HepG2 (cell line): ENCODE data around the gene FSTL1. TPM values are rescaled to one million over a fixed set of nuclear protein-coding genes. Genes with fewer than 3 reads are reported as not detected.

Experiments used
- ATAC-seq: fragments of 200-7000 bp; cut with Tn5 transposase; 3 replicates; pipeline ENCODE4 v1.9.1; 2020; ENCODE audit warnings: mild to moderate bottlenecking, moderate library complexity
- BruUV-seq: library from RNA; stranded (reverse); fragments of 400-500 nt; replicated peaks from 2 replicates; lab custom pipeline; 2021; lab: Mats Ljungman, UMichigan
- CTCF ChIA-PET: fragments of 300-600 bp; formaldehyde crosslinking; extraction: SDS; loops from one replicate; lab custom pipeline; 2021; ENCODE audit warnings: low total read pairs, inconsistent platforms, low intra/inter-chr PET ratio; lab: Yijun Ruan, JAX
- POLR2A ChIA-PET: fragments of 350-600 bp; sonication (Branson Sonifier 250); formaldehyde crosslinking; loops from one replicate; lab custom pipeline; 2020; ENCODE audit warnings: antibody characterized with exemption, inconsistent platforms; lab: Yijun Ruan, JAX
- DNase-seq: peaks from one replicate; pipeline ENCODE4 v3.0.0-alpha.2; 2015; ENCODE audit warnings: low spot score
- FAIRE-seq: peaks from 3 replicates; lab custom pipeline; 2011; peaks lifted over from hg19 to GRCh38; lab: Jason Lieb, UNC
- H2AFZ ChIP-seq: one replicate; pipeline ENCODE4 v1.6.1; 2011; ENCODE audit warnings: low read length, inconsistent platforms
- H3K27ac ChIP-seq: fragments of 300-600 bp; 3 replicates; pipeline ENCODE4 v1.8.0; 2011; ENCODE audit warnings: mixed run types, mild to moderate bottlenecking, mixed read lengths, low read length, inconsistent platforms; ENCODE audit not compliant: insufficient read depth; ENCODE audit errors: extremely low read length
- H3K27me3 ChIP-seq, 2 experiments: fragments of 200-600 bp in 1 of 2; 2 replicates in 1 of 2; 3 replicates in 1 of 2; pipeline versions ENCODE4 v1.6.0 to v1.8.0; 2011; ENCODE audit warnings: low read length in 2 of 2, mild to moderate bottlenecking in 2 of 2, moderate library complexity in 2 of 2, inconsistent platforms in 1 of 2; ENCODE audit not compliant: insufficient read depth in 2 of 2, control insufficient read depth in 1 of 2
- H3K36me3 ChIP-seq, 2 experiments: fragments of 200-600 bp in 1 of 2; replicated peaks in 1 of 2; 2 replicates in 1 of 2; 3 replicates in 1 of 2; pipeline versions ENCODE4 v1.5.1 to v1.8.0; 2011; ENCODE audit warnings: low read length in 2 of 2, inconsistent platforms in 1 of 2; ENCODE audit not compliant: insufficient read depth in 2 of 2, control insufficient read depth in 1 of 2
- H3K4me1 ChIP-seq: 2 replicates; pipeline ENCODE4 v1.5.1; 2012; ENCODE audit warnings: low read length, inconsistent platforms; ENCODE audit not compliant: insufficient read depth
- H3K4me2 ChIP-seq: 2 replicates; pipeline ENCODE4 v1.6.0; 2011; ENCODE audit warnings: low read depth, low read length, inconsistent platforms
- H3K4me3 ChIP-seq, 3 experiments: fragments of 200-600 bp in 1 of 3; sonication (generic), shearing (Covaris generic) in 1 of 3; replicated peaks in 1 of 3; 2 replicates each; pipeline ENCODE4 v1.5.1; 2011 to 2016; ENCODE audit warnings: low read length in 3 of 3, inconsistent platforms in 2 of 3, low read depth in 2 of 3, mild to moderate bottlenecking in 2 of 3, control low read depth in 1 of 3, mixed read lengths in 1 of 3; ENCODE audit not compliant: insufficient read depth in 1 of 3
- H3K79me2 ChIP-seq: one replicate; pipeline ENCODE4 v1.6.1; 2011; ENCODE audit warnings: low read length, inconsistent platforms; ENCODE audit not compliant: insufficient read depth
- H3K9ac ChIP-seq: 2 replicates; pipeline ENCODE4 v1.6.0; 2011; ENCODE audit warnings: mild to moderate bottlenecking, low read depth, low read length, inconsistent platforms; ENCODE audit not compliant: insufficient read depth
- H3K9me3 ChIP-seq: 2 replicates; pipeline ENCODE4 v1.5.1; 2012; ENCODE audit warnings: mild to moderate bottlenecking, low read length
- H4K20me1 ChIP-seq: 2 replicates; pipeline ENCODE4 v1.6.0; 2011; ENCODE audit warnings: inconsistent platforms, mild to moderate bottlenecking, low read length, moderate library complexity; ENCODE audit not compliant: insufficient read depth
- HNF4A ChIP-seq: sonication (generic); formaldehyde crosslinking; IDR thresholded peaks from 2 replicates; pipeline ENCODE4 v1.4.0; 2020; ENCODE audit warnings: missing genetic modification reagents
- PCBP1 ChIP-seq: fragments of 200-400 bp; formaldehyde crosslinking; IDR thresholded peaks from 2 replicates; pipeline ENCODE4 v1.6.1; 2017; ENCODE audit warnings: mild to moderate bottlenecking, low read depth, low read length, borderline replicate concordance
- SRSF4 ChIP-seq: fragments of 200-400 bp; formaldehyde crosslinking; IDR thresholded peaks from one replicate; pipeline ENCODE4 v1.6.1; 2018; ENCODE audit warnings: mild to moderate bottlenecking, low read depth, low read length, moderate library complexity; ENCODE audit not compliant: poor library complexity, severe bottlenecking
- ZBTB7A ChIP-seq: sonication (generic); formaldehyde crosslinking; IDR thresholded peaks from 2 replicates; pipeline ENCODE4 v1.8.0; 2022; ENCODE audit warnings: mild to moderate bottlenecking, missing genetic modification reagents
- ZNF773 ChIP-seq: sonication (generic); formaldehyde crosslinking; IDR thresholded peaks from 2 replicates; pipeline ENCODE4 v1.4.0; 2020; ENCODE audit warnings: missing genetic modification reagents, borderline replicate concordance
- WGBS: methylation state at CpG from one replicate; pipeline ENCODE4 v1.1.6; 2017; ENCODE audit warnings: low lambda C conversion rate; 5-methylcytosine and 5-hydroxymethylcytosine counted together
- in situ Hi-C: cut with HindIII; loops from 2 replicates; pipeline ENCODE4 v1.10.0; 2017; ENCODE audit warnings: low pct_unique_long_range_greater_than_20kb; ENCODE audit not compliant: extremely low pct_ligation_motif_present
- intact Hi-C: fragments of 100-400 bp; cut with micrococcal nuclease; formaldehyde crosslinking; loops from one replicate; pipeline ENCODE4 v1.10.0; 2022; ENCODE audit not compliant: unreplicated experiment
- polyA plus RNA-seq, 8 experiments: library from polyadenylated mRNA; depleted of rRNA in 3 of 8; stranded (reverse) in 7 of 8; unstranded in 1 of 8; fragments of >200 nt; fragmentation: Illumina TruSeq in 4 of 8; extraction: Trizol in 4 of 8; gene quantifications; 2 replicates each; pipeline versions ENCODE4 v1.2.1 to v1.2.3, GENCODE V29; 2011 to 2016; ENCODE audit warnings: low read depth in 4 of 8, missing spikeins in 1 of 8, mixed read lengths in 1 of 8; ENCODE audit not compliant: insufficient read depth in 1 of 8
- total RNA-seq, 5 experiments: library from RNA; depleted of rRNA; stranded (reverse); fragments of >200 nt; fragmentation: Illumina TruSeq; extraction: Trizol; gene quantifications; 2 replicates each; pipeline ENCODE4 v1.2.3, GENCODE V29; 2016; ENCODE audit warnings: low read depth in 1 of 5
- TF ChIP-seq, protein P1 (sequence below): sonication (generic); formaldehyde crosslinking; IDR thresholded peaks from 2 replicates; pipeline ENCODE4 v1.4.0; 2020; ENCODE audit warnings: missing genetic modification reagents
- TF ChIP-seq, protein P2 (sequence below): sonication (generic); formaldehyde crosslinking; IDR thresholded peaks from 2 replicates; pipeline ENCODE4 v1.8.1; 2023; ENCODE audit warnings: missing genetic modification reagents, mild to moderate bottlenecking, borderline replicate concordance
- TF ChIP-seq, protein P3 (sequence below): IDR thresholded peaks from 2 replicates; pipeline ENCODE4 v1.6.1; 2012; ENCODE audit warnings: low read length, improper control_type of control experiment
- TF ChIP-seq, protein P4 (sequence below): sonication (generic); formaldehyde crosslinking; IDR thresholded peaks from 2 replicates; pipeline ENCODE4 v1.4.0; 2020; ENCODE audit warnings: missing genetic modification reagents, borderline replicate concordance

FSTL1 gene
- total and polyA plus RNA-seq, 2 of the 13 experiments (the other 11 are each of a cell fraction or from before 2014, with no cell fraction given), result 0.07 to 0.29 TPM

DNA sequence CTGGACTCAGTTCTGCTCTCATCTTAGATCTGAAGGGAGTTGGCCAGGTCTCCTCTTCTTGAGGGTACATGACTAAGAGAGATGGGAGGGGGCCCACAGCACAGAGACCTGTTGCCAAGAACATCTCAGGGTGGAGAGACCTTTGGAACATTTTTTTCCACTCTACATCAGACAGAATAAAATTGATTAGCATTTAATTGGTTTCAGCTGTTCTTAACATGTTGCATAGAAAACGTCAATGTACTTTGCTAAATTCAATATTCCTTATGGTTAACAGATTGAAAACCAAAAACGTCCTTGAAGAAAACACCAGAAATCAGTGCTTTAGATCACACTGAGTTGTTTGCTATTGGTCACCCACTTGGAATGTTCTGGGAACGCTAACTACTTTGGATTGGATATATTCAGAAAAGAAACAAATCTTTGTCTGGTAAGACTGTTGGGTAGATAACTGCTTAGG is 36.4 kb upstream of the FSTL1 start (continued):
- TF ChIP-seq ZNF773 (CRISPR knock-in tag) (no peak), SRSF4 (no peak)
- TF ChIP-seq, all 625 proteins: peak for 0

GRCh38 chr3:120481081-120481480 is 30.3 kb upstream of the FSTL1 start:
- H3K4me1 ChIP-seq, result no peaks in the 10 kb centered on the region
- no peaks in the 10 kb centered on the region for H4K20me1 ChIP-seq
- H3K27ac ChIP-seq, result no peak overlapping the region
- FAIRE-seq (no peak), DNase-seq (no peak), ATAC-seq (no peak)
- H3K9me3 ChIP-seq, result no peaks in the 10 kb centered on the region
- 0% methylated on average over 2 of the region's 2 CpGs for WGBS
- no peak overlapping the region for H3K4me2 ChIP-seq
- TF ChIP-seq, protein P1, sequence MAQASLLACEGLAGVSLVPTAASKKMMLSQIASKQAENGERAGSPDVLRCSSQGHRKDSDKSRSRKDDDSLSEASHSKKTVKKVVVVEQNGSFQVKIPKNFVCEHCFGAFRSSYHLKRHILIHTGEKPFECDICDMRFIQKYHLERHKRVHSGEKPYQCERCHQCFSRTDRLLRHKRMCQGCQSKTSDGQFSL (CRISPR knock-in tag), result no peak
- CTCF ChIA-PET, result no interaction called here
- POLR2A ChIA-PET, result no interaction called here
- intact Hi-C loops, result no loop called here
- no peak overlapping the region for H3K9ac ChIP-seq
- 0 out of 5 replicates have a peak, but pooled peaks cover 0 to 7% of the 10 kb centered on the region in 2 experiments for H3K27me3 ChIP-seq
- no peak overlapping the region for H2AFZ ChIP-seq
- H3K79me2 ChIP-seq, result no peaks in the 10 kb centered on the region
- H3K36me3 ChIP-seq, result no peaks in the 10 kb centered on the region
- H3K4me3 ChIP-seq, result no peak overlapping the region
- in situ Hi-C loops, result no loop called here
- no TSS peak for BruUV-seq

DNA sequence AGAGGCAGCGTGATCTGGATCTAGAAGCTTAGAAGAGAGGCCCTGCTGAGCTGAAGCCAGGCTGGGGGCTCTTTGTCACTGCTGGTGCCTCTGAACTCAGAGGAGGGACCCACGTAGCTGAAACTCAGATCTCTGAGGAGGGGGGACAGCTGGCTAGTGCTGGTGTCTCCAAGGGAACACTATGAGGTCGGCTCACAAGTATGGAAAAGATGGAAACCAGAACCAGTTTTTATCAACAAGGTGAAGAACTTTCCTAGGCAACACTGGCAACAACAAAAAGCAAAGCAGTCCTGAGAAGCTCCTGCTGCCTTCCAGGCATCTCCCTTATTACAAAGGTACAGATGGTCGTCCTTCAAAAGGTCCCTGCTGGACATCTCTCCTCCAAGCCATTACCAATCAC is 27.0 kb upstream of the FSTL1 start:
- ChIA-PET POLR2A (no interaction called here), CTCF (no interaction called here)
- TF ChIP-seq, protein P2, sequence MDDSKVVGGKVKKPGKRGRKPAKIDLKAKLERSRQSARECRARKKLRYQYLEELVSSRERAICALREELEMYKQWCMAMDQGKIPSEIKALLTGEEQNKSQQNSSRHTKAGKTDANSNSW, result no peak
- no peak for TF ChIP-seq HNF4A (CRISPR knock-in tag)
- TF ChIP-seq PCBP1, result no peak
- TF ChIP-seq, protein P3, sequence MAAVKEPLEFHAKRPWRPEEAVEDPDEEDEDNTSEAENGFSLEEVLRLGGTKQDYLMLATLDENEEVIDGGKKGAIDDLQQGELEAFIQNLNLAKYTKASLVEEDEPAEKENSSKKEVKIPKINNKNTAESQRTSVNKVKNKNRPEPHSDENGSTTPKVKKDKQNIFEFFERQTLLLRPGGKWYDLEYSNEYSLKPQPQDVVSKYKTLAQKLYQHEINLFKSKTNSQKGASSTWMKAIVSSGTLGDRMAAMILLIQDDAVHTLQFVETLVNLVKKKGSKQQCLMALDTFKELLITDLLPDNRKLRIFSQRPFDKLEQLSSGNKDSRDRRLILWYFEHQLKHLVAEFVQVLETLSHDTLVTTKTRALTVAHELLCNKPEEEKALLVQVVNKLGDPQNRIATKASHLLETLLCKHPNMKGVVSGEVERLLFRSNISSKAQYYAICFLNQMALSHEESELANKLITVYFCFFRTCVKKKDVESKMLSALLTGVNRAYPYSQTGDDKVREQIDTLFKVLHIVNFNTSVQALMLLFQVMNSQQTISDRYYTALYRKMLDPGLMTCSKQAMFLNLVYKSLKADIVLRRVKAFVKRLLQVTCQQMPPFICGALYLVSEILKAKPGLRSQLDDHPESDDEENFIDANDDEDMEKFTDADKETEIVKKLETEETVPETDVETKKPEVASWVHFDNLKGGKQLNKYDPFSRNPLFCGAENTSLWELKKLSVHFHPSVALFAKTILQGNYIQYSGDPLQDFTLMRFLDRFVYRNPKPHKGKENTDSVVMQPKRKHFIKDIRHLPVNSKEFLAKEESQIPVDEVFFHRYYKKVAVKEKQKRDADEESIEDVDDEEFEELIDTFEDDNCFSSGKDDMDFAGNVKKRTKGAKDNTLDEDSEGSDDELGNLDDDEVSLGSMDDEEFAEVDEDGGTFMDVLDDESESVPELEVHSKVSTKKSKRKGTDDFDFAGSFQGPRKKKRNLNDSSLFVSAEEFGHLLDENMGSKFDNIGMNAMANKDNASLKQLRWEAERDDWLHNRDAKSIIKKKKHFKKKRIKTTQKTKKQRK, result no peak
- TF ChIP-seq, protein P4, sequence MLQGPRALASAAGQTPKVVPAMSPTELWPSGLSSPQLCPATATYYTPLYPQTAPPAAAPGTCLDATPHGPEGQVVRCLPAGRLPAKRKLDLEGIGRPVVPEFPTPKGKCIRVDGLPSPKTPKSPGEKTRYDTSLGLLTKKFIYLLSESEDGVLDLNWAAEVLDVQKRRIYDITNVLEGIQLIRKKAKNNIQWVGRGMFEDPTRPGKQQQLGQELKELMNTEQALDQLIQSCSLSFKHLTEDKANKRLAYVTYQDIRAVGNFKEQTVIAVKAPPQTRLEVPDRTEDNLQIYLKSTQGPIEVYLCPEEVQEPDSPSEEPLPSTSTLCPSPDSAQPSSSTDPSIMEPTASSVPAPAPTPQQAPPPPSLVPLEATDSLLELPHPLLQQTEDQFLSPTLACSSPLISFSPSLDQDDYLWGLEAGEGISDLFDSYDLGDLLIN (CRISPR knock-in tag), result no peak
- no peak for TF ChIP-seq ZBTB7A (CRISPR knock-in tag)

More for the DNA sequence above, 27.0 kb upstream of the FSTL1 start:
- ATAC-seq, result no peak
- H3K4me2 ChIP-seq, result no peak overlapping the region
- H3K27ac ChIP-seq, result no peak overlapping the region
- H4K20me1 ChIP-seq, result no peaks in the 10 kb centered on the region
- in situ Hi-C loops, result no loop called here
- no peak for FAIRE-seq
- BruUV-seq, result no TSS peak
- H3K9me3 ChIP-seq, result no peaks in the 10 kb centered on the region
- no peak overlapping the region for H3K4me3 ChIP-seq
- DNase-seq, result no peak
- H3K4me1 ChIP-seq, result no peaks in the 10 kb centered on the region
- no peaks in the 10 kb centered on the region for H3K79me2 ChIP-seq
- 8% methylated on average over 4 of the region's 4 CpGs for WGBS
- intact Hi-C loops, result no loop called here
- H3K36me3 ChIP-seq, result no peaks in the 10 kb centered on the region
- no peak overlapping the region for H3K9ac ChIP-seq
- H3K27me3 ChIP-seq, result 0 out of 5 replicates have a peak, but pooled peaks cover 0 to 7% of the 10 kb centered on the region in 2 experiments
- H2AFZ ChIP-seq, result no peak overlapping the region
